Stimulated activated memory B cell treated with anti-CD40 and anti-IgM and Interleukin-4, amounts not matched to agents 10 μg/mL and 1 μg/mL and 100 μg/mL, for 72 hours (primary cell): ENCODE results near the gene ABAT.

Experiments used
- ATAC-seq: fragments of 150-1000 bp; cut with Tn5 transposase; 2 replicates; pipeline ENCODE4 v1.10.0; 2021
- H3K27ac Mint-ChIP-seq: one replicate; pipeline ENCODE4 v1.8.0; 2022; ENCODE audit warnings: mild to moderate bottlenecking, mixed read lengths
- H3K27me3 Mint-ChIP-seq: one replicate; pipeline ENCODE4 v1.8.0; 2022; ENCODE audit warnings: mixed read lengths
- H3K36me3 Mint-ChIP-seq: one replicate; pipeline ENCODE4 v1.8.0; 2022; ENCODE audit warnings: mixed read lengths
- H3K4me1 Mint-ChIP-seq: one replicate; pipeline ENCODE4 v1.8.0; 2022; ENCODE audit warnings: mixed read lengths
- H3K4me3 Mint-ChIP-seq: one replicate; pipeline ENCODE4 v1.8.0; 2022; ENCODE audit warnings: mild to moderate bottlenecking, moderate library complexity, mixed read lengths
- H3K9me3 Mint-ChIP-seq: one replicate; pipeline ENCODE4 v1.8.0; 2022; ENCODE audit warnings: mixed read lengths

Gene ABAT

GRCh38 chr16:8674413-8675022 is at the start of gene ABAT:
ABAT (plus strand) TSS chr16:8674617; CDS start chr16:8735740, 61,123 bp downstream.
- H3K27me3 Mint-ChIP-seq, result no peaks in the 10 kb centered on the region
- no peaks in the 10 kb centered on the region for H3K9me3 Mint-ChIP-seq
- peak; percentile 99 for ATAC-seq
- peaks cover 30% of the 10 kb centered on the region for H3K4me1 Mint-ChIP-seq
- H3K4me3 Mint-ChIP-seq, result peak within 1 kb of the TSS; percentile 95
- H3K36me3 Mint-ChIP-seq, result peaks cover 14% of the 10 kb centered on the region
- peak within 1 kb of the TSS; percentile 85 for H3K27ac Mint-ChIP-seq

GRCh38 chr16:8625491-8626087 is 48.8 kb upstream of the ABAT start:
- no peaks in the 10 kb centered on the region for H3K27me3 Mint-ChIP-seq
- H3K27ac Mint-ChIP-seq, result no peak overlapping the region
- H3K4me1 Mint-ChIP-seq, result peaks cover 37% of the 10 kb centered on the region
- no peaks in the 10 kb centered on the region for H3K9me3 Mint-ChIP-seq
- peaks cover 44% of the 10 kb centered on the region for H3K36me3 Mint-ChIP-seq
- no peak overlapping the region for H3K4me3 Mint-ChIP-seq
- no peak for ATAC-seq

GRCh38 chr16:8626946-8627345 is 47.5 kb upstream of the ABAT start:
- no peak for ATAC-seq
- no peaks in the 10 kb centered on the region for H3K27me3 Mint-ChIP-seq
- H3K9me3 Mint-ChIP-seq, result no peaks in the 10 kb centered on the region
- H3K27ac Mint-ChIP-seq, result no peak overlapping the region
- H3K36me3 Mint-ChIP-seq, result peaks cover 54% of the 10 kb centered on the region
- peaks cover 36% of the 10 kb centered on the region for H3K4me1 Mint-ChIP-seq
- no peak overlapping the region for H3K4me3 Mint-ChIP-seq

- H3K9me3 Mint-ChIP-seq, result no peaks in the 10 kb centered on the region
- peaks cover 60% of the 10 kb centered on the region for H3K36me3 Mint-ChIP-seq
- no peak overlapping the region for H3K4me3 Mint-ChIP-seq
- peaks cover 33% of the 10 kb centered on the region for H3K4me1 Mint-ChIP-seq
- no peak for ATAC-seq
- no peaks in the 10 kb centered on the region for H3K27me3 Mint-ChIP-seq
- H3K27ac Mint-ChIP-seq, result no peak overlapping the region
Observed at GRCh38 chr16:8627456-8627855, 47.0 kb upstream of the ABAT start.

GRCh38 chr16:8628981-8629725 is 45.3 kb upstream of the ABAT start:
- Mint-ChIP-seq H3K4me1 (peaks cover 36% of the 10 kb centered on the region), H3K27me3 (no peaks in the 10 kb centered on the region), H3K4me3 (no peak overlapping the region), H3K27ac (no peak overlapping the region), H3K36me3 (peaks cover 73% of the 10 kb centered on the region), H3K9me3 (no peaks in the 10 kb centered on the region)
- ATAC-seq, result no peak

GRCh38 chr16:8630255-8630953 is 44.0 kb upstream of the ABAT start:
- H3K27me3 Mint-ChIP-seq, result no peaks in the 10 kb centered on the region
- no peaks in the 10 kb centered on the region for H3K9me3 Mint-ChIP-seq
- ATAC-seq, result no peak
- no peak overlapping the region for H3K4me3 Mint-ChIP-seq
- H3K4me1 Mint-ChIP-seq, result peaks cover 26% of the 10 kb centered on the region
- no peak overlapping the region for H3K27ac Mint-ChIP-seq
- peaks cover 80% of the 10 kb centered on the region for H3K36me3 Mint-ChIP-seq

- no peaks in the 10 kb centered on the region for H3K9me3 Mint-ChIP-seq
- H3K27me3 Mint-ChIP-seq, result no peaks in the 10 kb centered on the region
- no peak for ATAC-seq
- peaks cover 76% of the 10 kb centered on the region for H3K36me3 Mint-ChIP-seq
- no peak overlapping the region for H3K27ac Mint-ChIP-seq
- no peak overlapping the region for H3K4me3 Mint-ChIP-seq
- peaks cover 26% of the 10 kb centered on the region for H3K4me1 Mint-ChIP-seq
Observed at GRCh38 chr16:8631373-8631772, 43.0 kb upstream of the ABAT start.

GRCh38 chr16:8631818-8632465 is 42.5 kb upstream of the ABAT start:
- ATAC-seq, result no peak
- Mint-ChIP-seq H3K9me3 (no peaks in the 10 kb centered on the region), H3K27ac (peak overlapping the region; percentile 55)

GRCh38 chr16:8632675-8633182 is 41.7 kb upstream of the ABAT start:
- ATAC-seq, result peak; percentile 41
- peaks cover 18% of the 10 kb centered on the region for H3K4me1 Mint-ChIP-seq
- peak overlapping the region; percentile 55 for H3K27ac Mint-ChIP-seq
- no peak overlapping the region for H3K4me3 Mint-ChIP-seq
- H3K27me3 Mint-ChIP-seq, result no peaks in the 10 kb centered on the region
- H3K36me3 Mint-ChIP-seq, result peaks cover 72% of the 10 kb centered on the region
- no peaks in the 10 kb centered on the region for H3K9me3 Mint-ChIP-seq

More at GRCh38 chr16:8631818-8632465, 42.5 kb upstream of the ABAT start:
- H3K4me3 Mint-ChIP-seq, result no peak overlapping the region
- no peaks in the 10 kb centered on the region for H3K27me3 Mint-ChIP-seq
- peaks cover 74% of the 10 kb centered on the region for H3K36me3 Mint-ChIP-seq
- H3K4me1 Mint-ChIP-seq, result peaks cover 22% of the 10 kb centered on the region

- Mint-ChIP-seq H3K4me1 (peaks cover 8% of the 10 kb centered on the region), H3K36me3 (peaks cover 74% of the 10 kb centered on the region), H3K9me3 (no peaks in the 10 kb centered on the region), H3K27me3 (no peaks in the 10 kb centered on the region), H3K27ac (no peak overlapping the region), H3K4me3 (no peak overlapping the region)
- ATAC-seq, result no peak
Observed at GRCh38 chr16:8634991-8635736, 39.3 kb upstream of the ABAT start.

- H3K9me3 Mint-ChIP-seq, result no peaks in the 10 kb centered on the region
- H3K4me1 Mint-ChIP-seq, result peaks cover 3% of the 10 kb centered on the region
- H3K27me3 Mint-ChIP-seq, result no peaks in the 10 kb centered on the region
- ATAC-seq, result no peak
- H3K4me3 Mint-ChIP-seq, result no peak overlapping the region
- no peak overlapping the region for H3K27ac Mint-ChIP-seq
- peaks cover 88% of the 10 kb centered on the region for H3K36me3 Mint-ChIP-seq
Observed at GRCh38 chr16:8639694-8640093, 34.7 kb upstream of the ABAT start.

GRCh38 chr16:8641671-8642070 is 32.7 kb upstream of the ABAT start:
- no peaks in the 10 kb centered on the region for H3K27me3 Mint-ChIP-seq
- H3K27ac Mint-ChIP-seq, result peak overlapping the region; percentile 27
- no peaks in the 10 kb centered on the region for H3K9me3 Mint-ChIP-seq
- H3K36me3 Mint-ChIP-seq, result peaks cover 90% of the 10 kb centered on the region
- no peak for ATAC-seq
- H3K4me1 Mint-ChIP-seq, result peaks cover 5% of the 10 kb centered on the region
- no peak overlapping the region for H3K4me3 Mint-ChIP-seq

- Mint-ChIP-seq H3K4me3 (no peak overlapping the region), H3K9me3 (no peaks in the 10 kb centered on the region), H3K36me3 (peaks cover 93% of the 10 kb centered on the region), H3K4me1 (peaks cover 5% of the 10 kb centered on the region), H3K27ac (no peak overlapping the region), H3K27me3 (no peaks in the 10 kb centered on the region)
- ATAC-seq, result no peak
Observed at GRCh38 chr16:8642146-8642545, 32.3 kb upstream of the ABAT start.
